ENCODE data around the gene MED26. TPM values are rescaled to one million over a fixed set of nuclear protein-coding genes. Genes with fewer than 3 reads are reported as not detected.

MED26 gene
- total and polyA plus RNA-seq, 10 of the 15 experiments (the other 5 are each of a cell fraction or from before 2014, with no cell fraction given): 1.1 to 21.4 (median 9.7) TPM

DNA sequence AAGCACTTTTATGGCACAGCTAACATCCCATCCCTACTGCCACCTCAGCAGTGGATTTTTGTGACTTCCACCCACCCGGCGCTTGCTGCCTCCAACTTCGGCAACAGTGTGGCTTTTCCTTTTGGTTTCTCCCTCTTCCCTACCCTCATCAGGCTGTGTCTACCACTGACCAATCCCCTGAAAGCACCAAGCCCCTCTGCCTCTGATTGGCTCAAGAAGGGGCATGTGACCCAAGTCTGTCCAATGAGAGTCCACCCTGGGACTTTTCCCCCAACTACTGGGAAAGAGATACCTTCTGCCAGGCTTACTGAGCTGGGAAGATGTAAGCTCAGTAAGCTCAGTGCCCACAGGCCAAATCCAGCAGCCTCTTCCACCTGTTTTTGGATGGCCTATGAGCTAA lies 26.1 kb upstream of the MED26 start (continued):
- TF ChIP-seq, protein P1, sequence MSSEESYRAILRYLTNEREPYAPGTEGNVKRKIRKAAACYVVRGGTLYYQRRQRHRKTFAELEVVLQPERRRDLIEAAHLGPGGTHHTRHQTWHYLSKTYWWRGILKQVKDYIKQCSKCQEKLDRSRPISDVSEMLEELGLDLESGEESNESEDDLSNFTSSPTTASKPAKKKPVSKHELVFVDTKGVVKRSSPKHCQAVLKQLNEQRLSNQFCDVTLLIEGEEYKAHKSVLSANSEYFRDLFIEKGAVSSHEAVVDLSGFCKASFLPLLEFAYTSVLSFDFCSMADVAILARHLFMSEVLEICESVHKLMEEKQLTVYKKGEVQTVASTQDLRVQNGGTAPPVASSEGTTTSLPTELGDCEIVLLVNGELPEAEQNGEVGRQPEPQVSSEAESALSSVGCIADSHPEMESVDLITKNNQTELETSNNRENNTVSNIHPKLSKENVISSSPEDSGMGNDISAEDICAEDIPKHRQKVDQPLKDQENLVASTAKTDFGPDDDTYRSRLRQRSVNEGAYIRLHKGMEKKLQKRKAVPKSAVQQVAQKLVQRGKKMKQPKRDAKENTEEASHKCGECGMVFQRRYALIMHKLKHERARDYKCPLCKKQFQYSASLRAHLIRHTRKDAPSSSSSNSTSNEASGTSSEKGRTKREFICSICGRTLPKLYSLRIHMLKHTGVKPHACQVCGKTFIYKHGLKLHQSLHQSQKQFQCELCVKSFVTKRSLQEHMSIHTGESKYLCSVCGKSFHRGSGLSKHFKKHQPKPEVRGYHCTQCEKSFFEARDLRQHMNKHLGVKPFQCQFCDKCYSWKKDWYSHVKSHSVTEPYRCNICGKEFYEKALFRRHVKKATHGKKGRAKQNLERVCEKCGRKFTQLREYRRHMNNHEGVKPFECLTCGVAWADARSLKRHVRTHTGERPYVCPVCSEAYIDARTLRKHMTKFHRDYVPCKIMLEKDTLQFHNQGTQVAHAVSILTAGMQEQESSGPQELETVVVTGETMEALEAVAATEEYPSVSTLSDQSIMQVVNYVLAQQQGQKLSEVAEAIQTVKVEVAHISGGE (CRISPR knock-in tag; IDR thresholded peaks at IDR 0.05): no peak
- TF ChIP-seq BRCA1 (IDR thresholded peaks at IDR 0.05; ENCODE audit: low read depth, low read length) (no peak), RAD51 (IDR thresholded peaks at IDR 0.05) (peak; percentile 50; the same call in 1 of the 2 replicates), SRF (IDR thresholded peaks at IDR 0.05; ENCODE audit: low read depth in 2 of 2, low read length in 2 of 2) (no peak), SREBF1 (IDR thresholded peaks at IDR 0.05; ENCODE audit: low read length) (no peak), ZNF622 (IDR thresholded peaks at IDR 0.05) (no peak), BMI1 (IDR thresholded peaks at IDR 0.05; ENCODE audit: borderline replicate concordance) (no peak), SP1 (IDR thresholded peaks at IDR 0.05; ENCODE audit: low read depth, low read length) (peak; percentile 23), FOXM1 (IDR thresholded peaks at IDR 0.05; ENCODE audit: low read depth, low read length) (no peak), HDGF (IDR thresholded peaks at IDR 0.05) (no peak), ATF7 (IDR thresholded peaks at IDR 0.05; ENCODE audit: low read depth) (no peak), KLF5 (IDR thresholded peaks at IDR 0.05; ENCODE audit: partially characterized antibody) (no peak), CREB1 (IDR thresholded peaks at IDR 0.05; ENCODE audit: low read depth) (no peak), SPI1 (IDR thresholded peaks at IDR 0.05; ENCODE audit: borderline replicate concordance, insufficient read depth, low read depth, low read length) (no peak), FOS (IDR thresholded peaks at IDR 0.05; ENCODE audit: borderline replicate concordance, extremely low read depth, insufficient read length) (peak; percentile 13), BCL11A (IDR thresholded peaks at IDR 0.05; ENCODE audit: low read depth, low read length) (no peak), MTA3 (IDR thresholded peaks at IDR 0.05; ENCODE audit: borderline replicate concordance, low read length) (no peak), BACH1 (IDR thresholded peaks at IDR 0.05; ENCODE audit: borderline replicate concordance) (no peak), FOXK2 (IDR thresholded peaks at IDR 0.05) (no peak)
- TF ChIP-seq, protein P2, sequence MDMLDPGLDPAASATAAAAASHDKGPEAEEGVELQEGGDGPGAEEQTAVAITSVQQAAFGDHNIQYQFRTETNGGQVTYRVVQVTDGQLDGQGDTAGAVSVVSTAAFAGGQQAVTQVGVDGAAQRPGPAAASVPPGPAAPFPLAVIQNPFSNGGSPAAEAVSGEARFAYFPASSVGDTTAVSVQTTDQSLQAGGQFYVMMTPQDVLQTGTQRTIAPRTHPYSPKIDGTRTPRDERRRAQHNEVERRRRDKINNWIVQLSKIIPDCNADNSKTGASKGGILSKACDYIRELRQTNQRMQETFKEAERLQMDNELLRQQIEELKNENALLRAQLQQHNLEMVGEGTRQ (IDR thresholded peaks at IDR 0.05; ENCODE audit: borderline replicate concordance, low read depth, low read length): peak; percentile 31; the same call in 1 of the 2 replicates
- TF ChIP-seq, protein P3, sequence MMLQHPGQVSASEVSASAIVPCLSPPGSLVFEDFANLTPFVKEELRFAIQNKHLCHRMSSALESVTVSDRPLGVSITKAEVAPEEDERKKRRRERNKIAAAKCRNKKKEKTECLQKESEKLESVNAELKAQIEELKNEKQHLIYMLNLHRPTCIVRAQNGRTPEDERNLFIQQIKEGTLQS (IDR thresholded peaks at IDR 0.05; ENCODE audit: borderline replicate concordance, extremely low read depth, low read depth, low read length): 0 out of 2 replicates have a peak, but pooled peaks have one; percentile 52
- TF ChIP-seq, protein P4, sequence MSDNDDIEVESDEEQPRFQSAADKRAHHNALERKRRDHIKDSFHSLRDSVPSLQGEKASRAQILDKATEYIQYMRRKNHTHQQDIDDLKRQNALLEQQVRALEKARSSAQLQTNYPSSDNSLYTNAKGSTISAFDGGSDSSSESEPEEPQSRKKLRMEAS (IDR thresholded peaks at IDR 0.05; ENCODE audit: low read depth, low read length): no peak
- TF ChIP-seq, protein P5, sequence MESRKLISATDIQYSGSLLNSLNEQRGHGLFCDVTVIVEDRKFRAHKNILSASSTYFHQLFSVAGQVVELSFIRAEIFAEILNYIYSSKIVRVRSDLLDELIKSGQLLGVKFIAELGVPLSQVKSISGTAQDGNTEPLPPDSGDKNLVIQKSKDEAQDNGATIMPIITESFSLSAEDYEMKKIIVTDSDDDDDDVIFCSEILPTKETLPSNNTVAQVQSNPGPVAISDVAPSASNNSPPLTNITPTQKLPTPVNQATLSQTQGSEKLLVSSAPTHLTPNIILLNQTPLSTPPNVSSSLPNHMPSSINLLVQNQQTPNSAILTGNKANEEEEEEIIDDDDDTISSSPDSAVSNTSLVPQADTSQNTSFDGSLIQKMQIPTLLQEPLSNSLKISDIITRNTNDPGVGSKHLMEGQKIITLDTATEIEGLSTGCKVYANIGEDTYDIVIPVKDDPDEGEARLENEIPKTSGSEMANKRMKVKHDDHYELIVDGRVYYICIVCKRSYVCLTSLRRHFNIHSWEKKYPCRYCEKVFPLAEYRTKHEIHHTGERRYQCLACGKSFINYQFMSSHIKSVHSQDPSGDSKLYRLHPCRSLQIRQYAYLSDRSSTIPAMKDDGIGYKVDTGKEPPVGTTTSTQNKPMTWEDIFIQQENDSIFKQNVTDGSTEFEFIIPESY (IDR thresholded peaks at IDR 0.05): no peak
- TF ChIP-seq, protein P6, sequence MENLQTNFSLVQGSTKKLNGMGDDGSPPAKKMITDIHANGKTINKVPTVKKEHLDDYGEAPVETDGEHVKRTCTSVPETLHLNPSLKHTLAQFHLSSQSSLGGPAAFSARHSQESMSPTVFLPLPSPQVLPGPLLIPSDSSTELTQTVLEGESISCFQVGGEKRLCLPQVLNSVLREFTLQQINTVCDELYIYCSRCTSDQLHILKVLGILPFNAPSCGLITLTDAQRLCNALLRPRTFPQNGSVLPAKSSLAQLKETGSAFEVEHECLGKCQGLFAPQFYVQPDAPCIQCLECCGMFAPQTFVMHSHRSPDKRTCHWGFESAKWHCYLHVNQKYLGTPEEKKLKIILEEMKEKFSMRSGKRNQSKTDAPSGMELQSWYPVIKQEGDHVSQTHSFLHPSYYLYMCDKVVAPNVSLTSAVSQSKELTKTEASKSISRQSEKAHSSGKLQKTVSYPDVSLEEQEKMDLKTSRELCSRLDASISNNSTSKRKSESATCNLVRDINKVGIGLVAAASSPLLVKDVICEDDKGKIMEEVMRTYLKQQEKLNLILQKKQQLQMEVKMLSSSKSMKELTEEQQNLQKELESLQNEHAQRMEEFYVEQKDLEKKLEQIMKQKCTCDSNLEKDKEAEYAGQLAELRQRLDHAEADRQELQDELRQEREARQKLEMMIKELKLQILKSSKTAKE (IDR thresholded peaks at IDR 0.05; ENCODE audit: low read depth, poor library complexity, severe bottlenecking): no peak

All from GM12878 (cell line).